Osteoblast (primary cell): Measurements from ENCODE around the gene ABI3BP. TPM values are rescaled to one million over a fixed set of nuclear protein-coding genes. Genes with fewer than 3 reads are reported as not detected.

Experiments used
- DNase-seq: peaks from one replicate; pipeline ENCODE4 v3.0.0; 2011; ENCODE audit warnings: low spot score, mixed read lengths; ENCODE audit not compliant: insufficient read length; ENCODE audit errors: missing footprints
- H2AFZ ChIP-seq: 2 replicates; pipeline ENCODE4 v1.6.0; 2011; ENCODE audit warnings: mild to moderate bottlenecking, low read length
- H3K27ac ChIP-seq: 2 replicates; pipeline ENCODE4 v1.5.1; 2011; ENCODE audit warnings: mild to moderate bottlenecking, low read depth, low read length, moderate library complexity
- H3K27me3 ChIP-seq: 2 replicates; pipeline ENCODE4 v1.6.0; 2012; ENCODE audit warnings: mild to moderate bottlenecking, control low read depth, inconsistent platforms, low read length, moderate library complexity; ENCODE audit not compliant: insufficient read depth
- H3K36me3 ChIP-seq: 2 replicates; pipeline ENCODE4 v1.5.1; 2011; ENCODE audit warnings: mild to moderate bottlenecking, low read length, control low read depth, moderate library complexity; ENCODE audit not compliant: insufficient read depth
- H3K4me1 ChIP-seq: 2 replicates; pipeline ENCODE4 v1.5.1; 2011; ENCODE audit warnings: mild to moderate bottlenecking, low read length, control low read depth, moderate library complexity; ENCODE audit not compliant: insufficient read depth
- H3K4me2 ChIP-seq: 2 replicates; pipeline ENCODE4 v1.6.0; 2011; ENCODE audit warnings: mild to moderate bottlenecking, low read length; ENCODE audit not compliant: insufficient read depth
- H3K4me3 ChIP-seq: fragments of 200-600 bp; sonication (generic); 3 replicates; pipeline ENCODE4 v1.5.1; 2012; ENCODE audit warnings: mild to moderate bottlenecking, low read length, inconsistent platforms; ENCODE audit not compliant: insufficient read depth
- H3K79me2 ChIP-seq: 2 replicates; pipeline ENCODE4 v1.6.0; 2012; ENCODE audit warnings: mild to moderate bottlenecking, low read length, control low read depth, inconsistent platforms; ENCODE audit not compliant: insufficient read depth
- H3K9me3 ChIP-seq: 2 replicates; pipeline ENCODE4 v1.5.1; 2011; ENCODE audit warnings: low read depth, low read length, control low read depth
- H4K20me1 ChIP-seq: 2 replicates; pipeline ENCODE4 v1.6.0; 2012; ENCODE audit warnings: mild to moderate bottlenecking, low read length, control low read depth; ENCODE audit not compliant: insufficient read depth
- CTCF ChIP-seq: IDR thresholded peaks from 2 replicates; pipeline ENCODE4 v1.5.1; 2011; ENCODE audit warnings: mild to moderate bottlenecking, low read depth, low read length, moderate library complexity; ENCODE audit errors: extremely low read depth
- total RNA-seq: library from RNA; depleted of rRNA; stranded (reverse); fragments of >200 nt; gene quantifications from 2 replicates; pipeline ENCODE4 v1.2.3, GENCODE V29; 2012

ABI3BP gene
- total RNA-seq, 1 donor, result 130 TPM

- Histone ChIP-seq H3K36me3 (peaks cover 53% of the 10 kb centered on the region), H3K27me3 (no peaks in the 10 kb centered on the region), H2AFZ (no peak overlapping the region), H3K4me1 (peaks cover 43% of the 10 kb centered on the region), H3K27ac (peak overlapping the region; percentile 75), H3K4me3 (no peak overlapping the region), H3K9me3 (no peaks in the 10 kb centered on the region), H3K4me2 (no peak overlapping the region), H3K79me2 (no peaks in the 10 kb centered on the region), H4K20me1 (no peaks in the 10 kb centered on the region)
- no peak for TF ChIP-seq CTCF
- no peak for DNase-seq
Measured at GRCh38 chr3:100777271-100777670, 215.9 kb downstream of the ABI3BP start.

GRCh38 chr3:100776746-100777145 is 216.5 kb downstream of the ABI3BP start:
- H3K4me1 ChIP-seq, result peaks cover 38% of the 10 kb centered on the region
- H2AFZ ChIP-seq, result no peak overlapping the region
- no peak for TF ChIP-seq CTCF
- H3K4me3 ChIP-seq, result no peak overlapping the region
- H3K9me3 ChIP-seq, result no peaks in the 10 kb centered on the region
- DNase-seq, result no peak
- peaks cover 50% of the 10 kb centered on the region for H3K36me3 ChIP-seq
- peak overlapping the region; percentile 75 for H3K27ac ChIP-seq
- no peak overlapping the region for H3K4me2 ChIP-seq
- H3K79me2 ChIP-seq, result no peaks in the 10 kb centered on the region
- no peaks in the 10 kb centered on the region for H4K20me1 ChIP-seq
- H3K27me3 ChIP-seq, result no peaks in the 10 kb centered on the region

GRCh38 chr3:100776097-100776729 is 217.0 kb downstream of the ABI3BP start:
- no peak for TF ChIP-seq CTCF
- Histone ChIP-seq H3K4me2 (no peak overlapping the region), H3K27ac (peak overlapping the region; percentile 75), H3K27me3 (no peaks in the 10 kb centered on the region), H3K79me2 (no peaks in the 10 kb centered on the region), H3K9me3 (no peaks in the 10 kb centered on the region), H3K4me1 (peaks cover 33% of the 10 kb centered on the region), H2AFZ (no peak overlapping the region), H4K20me1 (no peaks in the 10 kb centered on the region), H3K4me3 (no peak overlapping the region), H3K36me3 (peaks cover 48% of the 10 kb centered on the region)
- no peak for DNase-seq

- Histone ChIP-seq H2AFZ (no peak overlapping the region), H3K27ac (no peak overlapping the region), H4K20me1 (no peaks in the 10 kb centered on the region), H3K79me2 (no peaks in the 10 kb centered on the region), H3K4me2 (no peak overlapping the region), H3K36me3 (peaks cover 53% of the 10 kb centered on the region), H3K27me3 (no peaks in the 10 kb centered on the region), H3K4me1 (peaks cover 30% of the 10 kb centered on the region), H3K9me3 (no peaks in the 10 kb centered on the region), H3K4me3 (no peak overlapping the region)
- TF ChIP-seq CTCF, result no peak
- no peak for DNase-seq
Measured at GRCh38 chr3:100775669-100776068, 217.6 kb downstream of the ABI3BP start.
